WTC11 (cell line): ENCODE measurements around the gene UBE3C. TPM values are rescaled to one million over a fixed set of nuclear protein-coding genes. Genes with fewer than 3 reads are reported as not detected.

ENCODE experiments used
- ATAC-seq: fragments of 200-7000 bp; cut with Tn5 transposase; 2 replicates; pipeline ENCODE4 v1.10.0; 2021; ENCODE audit warnings: mild to moderate bottlenecking, moderate library complexity
- CTCF ChIA-PET: fragments of 300-600 bp; sonication (Branson Sonifier 250); formaldehyde crosslinking; loops from one replicate; lab custom pipeline; 2021; ENCODE audit warnings: antibody characterized with exemption; lab: Charles Lee
- POLR2A ChIA-PET: fragments of 350-600 bp; sonication (Branson Sonifier 250); formaldehyde crosslinking; loops from one replicate; lab custom pipeline; 2021; ENCODE audit warnings: antibody characterized with exemption; lab: Charles Lee
- DNase-seq: peaks from one replicate; pipeline ENCODE4 v3.0.0; 2021; ENCODE audit warnings: low spot score
- H3K27ac Mint-ChIP-seq: 2 replicates; pipeline ENCODE4 v1.8.0; 2021; ENCODE audit warnings: mixed read lengths
- H3K27me3 Mint-ChIP-seq: 2 replicates; pipeline ENCODE4 v1.8.0; 2021; ENCODE audit warnings: low read depth, mild to moderate bottlenecking, moderate library complexity, mixed read lengths
- H3K36me3 Mint-ChIP-seq: 2 replicates; pipeline ENCODE4 v1.8.0; 2021; ENCODE audit warnings: mixed read lengths
- H3K4me1 Mint-ChIP-seq: 2 replicates; pipeline ENCODE4 v1.8.0; 2022; ENCODE audit warnings: mixed read lengths
- H3K4me3 Mint-ChIP-seq: 2 replicates; pipeline ENCODE4 v1.8.0; 2021; ENCODE audit warnings: mild to moderate bottlenecking, moderate library complexity, mixed read lengths
- H3K9me3 Mint-ChIP-seq: 2 replicates; pipeline ENCODE4 v1.8.0; 2021; ENCODE audit warnings: mixed read lengths
- AFF4 ChIP-seq: sonication (generic); formaldehyde crosslinking; IDR thresholded peaks from 2 replicates; pipeline ENCODE4 v1.8.1; 2023; ENCODE audit warnings: mild to moderate bottlenecking, missing genetic modification reagents, borderline replicate concordance
- ATF2 ChIP-seq: sonication (generic); formaldehyde crosslinking; IDR thresholded peaks from 2 replicates; pipeline ENCODE4 v1.8.1; 2022; ENCODE audit warnings: low read depth, missing genetic modification reagents, borderline replicate concordance
- CBFB ChIP-seq: sonication (generic); formaldehyde crosslinking; IDR thresholded peaks from 2 replicates; pipeline ENCODE4 v1.8.1; 2022; ENCODE audit warnings: mild to moderate bottlenecking, low read depth, missing genetic modification reagents
- EMX1 ChIP-seq: fragments of 250-450 bp; sonication (Bioruptor Pico); IDR thresholded peaks from 2 replicates; pipeline ENCODE4 v1.8.0; 2021; ENCODE audit warnings: mild to moderate bottlenecking
- ESRRA ChIP-seq: sonication (generic); formaldehyde crosslinking; IDR thresholded peaks from 2 replicates; pipeline ENCODE4 v1.8.1; 2022; ENCODE audit warnings: mild to moderate bottlenecking, missing genetic modification reagents, borderline replicate concordance
- FOXP1 ChIP-seq: sonication (generic); formaldehyde crosslinking; IDR thresholded peaks from 2 replicates; pipeline ENCODE4 v1.8.0; 2022; ENCODE audit warnings: missing genetic modification reagents, mild to moderate bottlenecking, moderate library complexity, borderline replicate concordance
- FOXP4 ChIP-seq: sonication (generic); formaldehyde crosslinking; IDR thresholded peaks from 2 replicates; pipeline ENCODE4 v1.8.0; 2022; ENCODE audit warnings: mild to moderate bottlenecking, missing genetic modification reagents
- GTF2I ChIP-seq: fragments of 250-450 bp; sonication (Bioruptor Pico); conservative IDR thresholded peaks from 2 replicates; pipeline ENCODE4 v1.4.0; 2021; ENCODE audit warnings: mild to moderate bottlenecking
- IRF1 ChIP-seq: sonication (generic); formaldehyde crosslinking; IDR thresholded peaks from 2 replicates; pipeline ENCODE4 v1.8.0; 2023; ENCODE audit warnings: missing genetic modification reagents
- IRF2 ChIP-seq: sonication (generic); formaldehyde crosslinking; IDR thresholded peaks from 2 replicates; pipeline ENCODE4 v1.8.0; 2022; ENCODE audit warnings: low read depth, missing genetic modification reagents, borderline replicate concordance
- JAZF1 ChIP-seq: fragments of 250-450 bp; sonication (Bioruptor Pico); IDR thresholded peaks from 2 replicates; pipeline ENCODE4 v1.9.0; 2021; ENCODE audit warnings: moderate library complexity, mild to moderate bottlenecking, inconsistent platforms
- MLX ChIP-seq: sonication (generic); formaldehyde crosslinking; IDR thresholded peaks from 2 replicates; pipeline ENCODE4 v1.8.1; 2023; ENCODE audit warnings: mild to moderate bottlenecking, missing genetic modification reagents, moderate library complexity
- MYBL2 ChIP-seq: sonication (generic); formaldehyde crosslinking; IDR thresholded peaks from 2 replicates; pipeline ENCODE4 v1.8.1; 2023; ENCODE audit warnings: mild to moderate bottlenecking, moderate library complexity, missing genetic modification reagents
- NFATC4 ChIP-seq: fragments of 250-450 bp; sonication (Bioruptor Pico); IDR thresholded peaks from 2 replicates; pipeline ENCODE4 v1.9.0; 2021; ENCODE audit warnings: mild to moderate bottlenecking
- NFYB ChIP-seq: sonication (generic); formaldehyde crosslinking; conservative IDR thresholded peaks from 2 replicates; pipeline ENCODE4 v1.8.0; 2022; ENCODE audit warnings: low read depth, missing genetic modification reagents
- NR1H2 ChIP-seq: sonication (generic); formaldehyde crosslinking; IDR thresholded peaks from 2 replicates; pipeline ENCODE4 v1.9.0; 2021; ENCODE audit warnings: mild to moderate bottlenecking, moderate library complexity, missing genetic modification reagents
- RELA ChIP-seq: sonication (generic); formaldehyde crosslinking; IDR thresholded peaks from 2 replicates; pipeline ENCODE4 v1.8.1; 2022; ENCODE audit warnings: missing genetic modification reagents, mild to moderate bottlenecking, borderline replicate concordance
- SMAD4 ChIP-seq: sonication (generic); formaldehyde crosslinking; IDR thresholded peaks from 2 replicates; pipeline ENCODE4 v1.8.0; 2022; ENCODE audit warnings: mild to moderate bottlenecking, missing genetic modification reagents
- TEAD4 ChIP-seq: sonication (generic); formaldehyde crosslinking; IDR thresholded peaks from 2 replicates; pipeline ENCODE4 v1.8.0; 2022; ENCODE audit warnings: mild to moderate bottlenecking, missing genetic modification reagents
- ZBTB43 ChIP-seq: sonication (generic); formaldehyde crosslinking; IDR thresholded peaks from 2 replicates; pipeline ENCODE4 v1.8.1; 2023; ENCODE audit warnings: mild to moderate bottlenecking, missing genetic modification reagents
- ZNF423 ChIP-seq: fragments of 250-450 bp; sonication (Bioruptor Pico); IDR thresholded peaks from 2 replicates; pipeline ENCODE4 v2.1.2; 2022; ENCODE audit warnings: mild to moderate bottlenecking, moderate library complexity
- ZNF671 ChIP-seq: fragments of 250-450 bp; sonication (Bioruptor Pico); IDR thresholded peaks from 2 replicates; pipeline ENCODE4 v1.8.0; 2021; ENCODE audit warnings: mild to moderate bottlenecking
- ZSCAN18 ChIP-seq: fragments of 250-450 bp; sonication (Bioruptor Pico); IDR thresholded peaks from 2 replicates; pipeline ENCODE4 v2.1.2; 2022; ENCODE audit warnings: mild to moderate bottlenecking, moderate library complexity
- total RNA-seq: library from RNA; stranded (reverse); gene quantifications from 3 replicates; pipeline ENCODE4 v1.2.3, GENCODE V29; 2021

The UBE3C gene
- total RNA-seq, 1 experiment from 2014 or later, result 59.7 TPM

GRCh38 chr7:157299317-157299612, 160.5 kb downstream of the UBE3C start:
- Mint-ChIP-seq H3K27me3 (no peaks in the 10 kb centered on the region; the same call in 1 of the 2 replicates), H3K4me1 (peaks cover 24% of the 10 kb centered on the region), H3K4me3 (no peak overlapping the region), H3K36me3 (no peaks in the 10 kb centered on the region), H3K9me3 (no peaks in the 10 kb centered on the region), H3K27ac (peak overlapping the region; percentile 41; the same call in 1 of the 2 replicates)
- no peak for DNase-seq
- ChIA-PET CTCF (interaction anchor here (0.6 kb wide), 1 partner anchor 53 kb away, joined by 3 read pairs; no protein-coding TSS in a partner anchor), POLR2A (no interaction called here)
- no peak for ATAC-seq
- TF ChIP-seq JAZF1 (CRISPR knock-in tag), result no peak
- TF ChIP-seq IRF2 (CRISPR knock-in tag), result no peak
- TF ChIP-seq GTF2I (CRISPR knock-in tag), result no peak
- TF ChIP-seq NFYB (CRISPR knock-in tag), result no peak
- TF ChIP-seq ATF2 (CRISPR knock-in tag), result no peak
- no peak for TF ChIP-seq EMX1
- TF ChIP-seq MLX (CRISPR knock-in tag), result no peak
- no peak for TF ChIP-seq NR1H2 (CRISPR knock-in tag)
- no peak for TF ChIP-seq ZBTB43 (CRISPR knock-in tag)
- TF ChIP-seq ZSCAN18 (CRISPR knock-in tag), result no peak
- no peak for TF ChIP-seq FOXP4

- no peak overlapping the region for H3K27ac Mint-ChIP-seq
- no peaks in the 10 kb centered on the region for H3K9me3 Mint-ChIP-seq
- DNase-seq (peak; percentile 32), ATAC-seq (peak; percentile 37)
- TF ChIP-seq TEAD4 (CRISPR knock-in tag) (no peak), FOXP1 (CRISPR knock-in tag) (0 out of 2 replicates have a peak, but pooled peaks have one; percentile 19), ZNF423 (CRISPR knock-in tag) (0 out of 2 replicates have a peak, but pooled peaks have one; percentile 21), CBFB (no peak), RELA (CRISPR knock-in tag) (no peak), NFATC4 (CRISPR knock-in tag) (no peak), AFF4 (CRISPR knock-in tag) (no peak), MYBL2 (CRISPR knock-in tag) (no peak), ZNF671 (no peak), IRF1 (CRISPR knock-in tag) (no peak), ESRRA (CRISPR knock-in tag) (no peak), SMAD4 (CRISPR knock-in tag) (no peak)
- no peaks in the 10 kb centered on the region for H3K36me3 Mint-ChIP-seq
- H3K4me3 Mint-ChIP-seq, result no peak overlapping the region
- POLR2A ChIA-PET, result no interaction called here
- CTCF ChIA-PET, result interaction anchor here (0.6 kb wide), 1 partner anchor 54 kb away, joined by 3 read pairs; no protein-coding TSS in a partner anchor
- no peaks in the 10 kb centered on the region; the same call in 1 of the 2 replicates for H3K27me3 Mint-ChIP-seq
- peaks cover 24% of the 10 kb centered on the region for H3K4me1 Mint-ChIP-seq
Measured at GRCh38 chr7:157299613-157300368, 161.1 kb downstream of the UBE3C start.
